HepG2 (cell line): ENCODE results near the gene ASXL1. TPM values are rescaled to one million over a fixed set of nuclear protein-coding genes. Genes with fewer than 3 reads are reported as not detected.

Source experiments
- ATAC-seq: fragments of 200-7000 bp; cut with Tn5 transposase; 3 replicates; pipeline ENCODE4 v1.9.1; 2020; ENCODE audit warnings: mild to moderate bottlenecking, moderate library complexity
- BruUV-seq: library from RNA; stranded (reverse); fragments of 400-500 nt; replicated peaks from 2 replicates; lab custom pipeline; 2021; lab: Mats Ljungman, UMichigan
- CTCF ChIA-PET: fragments of 300-600 bp; formaldehyde crosslinking; extraction: SDS; loops from one replicate; lab custom pipeline; 2021; ENCODE audit warnings: low total read pairs, inconsistent platforms, low intra/inter-chr PET ratio; lab: Yijun Ruan, JAX
- POLR2A ChIA-PET: fragments of 350-600 bp; sonication (Branson Sonifier 250); formaldehyde crosslinking; loops from one replicate; lab custom pipeline; 2020; ENCODE audit warnings: antibody characterized with exemption, inconsistent platforms; lab: Yijun Ruan, JAX
- DNase-seq: peaks from one replicate; pipeline ENCODE4 v3.0.0-alpha.2; 2015; ENCODE audit warnings: low spot score
- FAIRE-seq: peaks from 3 replicates; lab custom pipeline; 2011; peaks lifted over from hg19 to GRCh38; lab: Jason Lieb, UNC
- H2AFZ ChIP-seq: one replicate; pipeline ENCODE4 v1.6.1; 2011; ENCODE audit warnings: low read length, inconsistent platforms
- H3K27ac ChIP-seq: fragments of 300-600 bp; 3 replicates; pipeline ENCODE4 v1.8.0; 2011; ENCODE audit warnings: mixed run types, mild to moderate bottlenecking, mixed read lengths, low read length, inconsistent platforms; ENCODE audit not compliant: insufficient read depth; ENCODE audit errors: extremely low read length
- H3K27me3 ChIP-seq, 2 experiments: fragments of 200-600 bp in 1 of 2; 2 replicates in 1 of 2; 3 replicates in 1 of 2; pipeline versions ENCODE4 v1.6.0 to v1.8.0; 2011; ENCODE audit warnings: low read length in 2 of 2, mild to moderate bottlenecking in 2 of 2, moderate library complexity in 2 of 2, inconsistent platforms in 1 of 2; ENCODE audit not compliant: insufficient read depth in 2 of 2, control insufficient read depth in 1 of 2
- H3K36me3 ChIP-seq, 2 experiments: fragments of 200-600 bp in 1 of 2; replicated peaks in 1 of 2; 2 replicates in 1 of 2; 3 replicates in 1 of 2; pipeline versions ENCODE4 v1.5.1 to v1.8.0; 2011; ENCODE audit warnings: low read length in 2 of 2, inconsistent platforms in 1 of 2; ENCODE audit not compliant: insufficient read depth in 2 of 2, control insufficient read depth in 1 of 2
- H3K4me1 ChIP-seq: 2 replicates; pipeline ENCODE4 v1.5.1; 2012; ENCODE audit warnings: low read length, inconsistent platforms; ENCODE audit not compliant: insufficient read depth
- H3K4me2 ChIP-seq: 2 replicates; pipeline ENCODE4 v1.6.0; 2011; ENCODE audit warnings: low read depth, low read length, inconsistent platforms
- H3K4me3 ChIP-seq, 3 experiments: fragments of 200-600 bp in 1 of 3; sonication (generic), shearing (Covaris generic) in 1 of 3; replicated peaks in 1 of 3; 2 replicates each; pipeline ENCODE4 v1.5.1; 2011 to 2016; ENCODE audit warnings: low read length in 3 of 3, inconsistent platforms in 2 of 3, low read depth in 2 of 3, mild to moderate bottlenecking in 2 of 3, control low read depth in 1 of 3, mixed read lengths in 1 of 3; ENCODE audit not compliant: insufficient read depth in 1 of 3
- H3K79me2 ChIP-seq: one replicate; pipeline ENCODE4 v1.6.1; 2011; ENCODE audit warnings: low read length, inconsistent platforms; ENCODE audit not compliant: insufficient read depth
- H3K9ac ChIP-seq: 2 replicates; pipeline ENCODE4 v1.6.0; 2011; ENCODE audit warnings: mild to moderate bottlenecking, low read depth, low read length, inconsistent platforms; ENCODE audit not compliant: insufficient read depth
- H3K9me3 ChIP-seq: 2 replicates; pipeline ENCODE4 v1.5.1; 2012; ENCODE audit warnings: mild to moderate bottlenecking, low read length
- H4K20me1 ChIP-seq: 2 replicates; pipeline ENCODE4 v1.6.0; 2011; ENCODE audit warnings: inconsistent platforms, mild to moderate bottlenecking, low read length, moderate library complexity; ENCODE audit not compliant: insufficient read depth
- CHD2 ChIP-seq: IDR thresholded peaks from 2 replicates; pipeline ENCODE4 v1.6.1; 2011; ENCODE audit warnings: low read depth, low read length, improper control_type of control experiment
- CREM ChIP-seq, 2 experiments: sonication (generic) in 1 of 2; formaldehyde crosslinking in 1 of 2; IDR thresholded peaks; 2 replicates each; pipeline versions ENCODE4 v1.4.0 to v1.6.1; 2016 to 2020; ENCODE audit warnings: antibody characterized with exemption in 1 of 2, mild to moderate bottlenecking in 1 of 2, missing genetic modification reagents in 1 of 2
- DMTF1 ChIP-seq: sonication (generic); formaldehyde crosslinking; IDR thresholded peaks from 2 replicates; pipeline ENCODE4 v1.4.0; 2020; ENCODE audit warnings: mild to moderate bottlenecking, missing genetic modification reagents
- FIP1L1 ChIP-seq: fragments of 200-400 bp; formaldehyde crosslinking; IDR thresholded peaks from 2 replicates; pipeline ENCODE4 v1.6.1; 2018; ENCODE audit warnings: low read depth, mild to moderate bottlenecking, low read length, moderate library complexity, borderline replicate concordance; ENCODE audit not compliant: insufficient read depth
- GATAD1 ChIP-seq: IDR thresholded peaks from 2 replicates; pipeline ENCODE4 v1.6.1; 2016; ENCODE audit warnings: missing genetic modification reagents, missing compliant biosample characterization
- GATAD2A ChIP-seq: IDR thresholded peaks from 2 replicates; pipeline ENCODE4 v1.6.1; 2016
- HMGA1 ChIP-seq: sonication (generic); formaldehyde crosslinking; conservative IDR thresholded peaks from 2 replicates; pipeline ENCODE4 v1.4.0; 2020; ENCODE audit warnings: missing genetic modification reagents
- KAT8 ChIP-seq: IDR thresholded peaks from 2 replicates; pipeline ENCODE4 v1.6.1; 2016; ENCODE audit warnings: missing genetic modification reagents, missing compliant biosample characterization
- KDM1A ChIP-seq: IDR thresholded peaks from 2 replicates; pipeline ENCODE4 v1.6.1; 2016; ENCODE audit warnings: missing compliant biosample characterization
- MIER3 ChIP-seq: IDR thresholded peaks from 2 replicates; pipeline ENCODE4 v1.6.1; 2016; ENCODE audit warnings: missing compliant biosample characterization, borderline replicate concordance
- SMAD1 ChIP-seq: sonication (generic); formaldehyde crosslinking; IDR thresholded peaks from 2 replicates; pipeline ENCODE4 v1.4.0; 2020; ENCODE audit warnings: missing genetic modification reagents, low read depth, mild to moderate bottlenecking, borderline replicate concordance
- SMC3 ChIP-seq: IDR thresholded peaks from 2 replicates; pipeline ENCODE4 v1.6.1; 2011; ENCODE audit warnings: low read length, improper control_type of control experiment
- SP4 ChIP-seq: sonication (generic); formaldehyde crosslinking; IDR thresholded peaks from 2 replicates; pipeline ENCODE4 v1.8.1; 2023; ENCODE audit warnings: mild to moderate bottlenecking, missing genetic modification reagents
- TEAD2 ChIP-seq: sonication (generic); formaldehyde crosslinking; IDR thresholded peaks from 2 replicates; pipeline ENCODE4 v1.9.0; 2021; ENCODE audit warnings: missing genetic modification reagents
- ZBTB3 ChIP-seq: sonication (generic); formaldehyde crosslinking; IDR thresholded peaks from 2 replicates; pipeline ENCODE4 v1.4.0; 2020; ENCODE audit warnings: low read depth, mild to moderate bottlenecking, moderate library complexity, missing genetic modification reagents, borderline replicate concordance
- ZNF24 ChIP-seq: fragments of 450-650 bp; IDR thresholded peaks from 2 replicates; pipeline ENCODE4 v1.6.1; 2017; ENCODE audit warnings: antibody characterized with exemption, mild to moderate bottlenecking
- ZNF546 ChIP-seq: sonication (generic); formaldehyde crosslinking; conservative IDR thresholded peaks from 2 replicates; pipeline ENCODE4 v1.8.1; 2023; ENCODE audit warnings: mild to moderate bottlenecking, missing genetic modification reagents
- ZNF790 ChIP-seq: sonication (generic); formaldehyde crosslinking; IDR thresholded peaks from 2 replicates; pipeline ENCODE4 v1.8.0; 2022; ENCODE audit warnings: missing genetic modification reagents, mild to moderate bottlenecking, borderline replicate concordance
- ZNF891 ChIP-seq: sonication (generic); formaldehyde crosslinking; IDR thresholded peaks from 2 replicates; pipeline ENCODE4 v1.5.0; 2020; ENCODE audit warnings: mild to moderate bottlenecking, missing genetic modification reagents
- WGBS: methylation state at CpG from one replicate; pipeline ENCODE4 v1.1.6; 2017; ENCODE audit warnings: low lambda C conversion rate; 5-methylcytosine and 5-hydroxymethylcytosine counted together
- in situ Hi-C: cut with HindIII; loops from 2 replicates; pipeline ENCODE4 v1.10.0; 2017; ENCODE audit warnings: low pct_unique_long_range_greater_than_20kb; ENCODE audit not compliant: extremely low pct_ligation_motif_present
- intact Hi-C: fragments of 100-400 bp; cut with micrococcal nuclease; formaldehyde crosslinking; loops from one replicate; pipeline ENCODE4 v1.10.0; 2022; ENCODE audit not compliant: unreplicated experiment
- polyA plus RNA-seq, 8 experiments: library from polyadenylated mRNA; depleted of rRNA in 3 of 8; stranded (reverse) in 7 of 8; unstranded in 1 of 8; fragments of >200 nt; fragmentation: Illumina TruSeq in 4 of 8; extraction: Trizol in 4 of 8; gene quantifications; 2 replicates each; pipeline versions ENCODE4 v1.2.1 to v1.2.3, GENCODE V29; 2011 to 2016; ENCODE audit warnings: low read depth in 4 of 8, missing spikeins in 1 of 8, mixed read lengths in 1 of 8; ENCODE audit not compliant: insufficient read depth in 1 of 8
- total RNA-seq, 5 experiments: library from RNA; depleted of rRNA; stranded (reverse); fragments of >200 nt; fragmentation: Illumina TruSeq; extraction: Trizol; gene quantifications; 2 replicates each; pipeline ENCODE4 v1.2.3, GENCODE V29; 2016; ENCODE audit warnings: low read depth in 1 of 5
- TF ChIP-seq, protein P1 (sequence below): sonication (generic); formaldehyde crosslinking; IDR thresholded peaks from 2 replicates; pipeline ENCODE4 v1.4.0; 2020; ENCODE audit warnings: missing genetic modification reagents

ASXL1 gene
- total and polyA plus RNA-seq, 2 of the 13 experiments (the other 11 are each of a cell fraction or from before 2014, with no cell fraction given): 62.1 to 74.8 TPM

GRCh38 chr20:32354592-32355416, 3.3 kb upstream of the ASXL1 start:
- ATAC-seq: peak; percentile 16
- in situ Hi-C loops: no loop called here
- ChIA-PET POLR2A (interaction anchor here (0.9 to 5.3 kb wide), 4 partner anchors 9 to 65 kb away, joined by 3 to 36 read pairs (median 10); no protein-coding TSS in a partner anchor), CTCF (interaction anchor here (1.1 kb wide), 1 partner anchor 18 kb away, joined by 5 read pairs; no protein-coding TSS in a partner anchor)
- Histone ChIP-seq H3K27ac (peak overlapping the region; percentile 53), H3K27me3 (no peaks in the 10 kb centered on the region; a peak in 1 of 5 replicates), H3K36me3 (no peaks in the 10 kb centered on the region), H3K9ac (peak overlapping the region; percentile 42), H3K79me2 (peaks cover 14% of the 10 kb centered on the region), H2AFZ (no peak overlapping the region), H3K9me3 (no peaks in the 10 kb centered on the region), H3K4me3 (peak overlapping the region in 2 of 3 experiments; percentile 8 to 13; a peak in 2 of 6 replicates), H4K20me1 (peaks cover 10% of the 10 kb centered on the region), H3K4me1 (peaks cover 53% of the 10 kb centered on the region), H3K4me2 (peak overlapping the region; percentile 90)
- peak; percentile 74 for FAIRE-seq
- intact Hi-C loops: loop anchor here (2.0 to 5.0 kb wide), 3 partner anchors 16 to 127 kb away; partner anchors contain the start of gene KIF3B
- peak; percentile 93 for DNase-seq
- 8% methylated on average over 2 of the region's 2 CpGs for WGBS
- no TSS peak for BruUV-seq
- TF ChIP-seq SP4 (no peak), HMGA1 (CRISPR knock-in tag) (no peak), ZNF24 (no peak), GATAD1 (CRISPR knock-in tag) (no peak), SMAD1 (CRISPR knock-in tag) (no peak), CREM (IDR thresholded peaks at IDR 0.05) (peak; percentile 50; the same call in 1 of the 2 replicates), CREM (CRISPR knock-in tag; IDR thresholded peaks at IDR 0.05) (no peak), ZNF546 (CRISPR knock-in tag) (no peak), KAT8 (CRISPR knock-in tag) (peak; percentile 77), KDM1A (peak; percentile 34; the same call in 1 of the 2 replicates), ZBTB3 (CRISPR knock-in tag) (no peak), SMC3 (peak; percentile 20; the same call in 1 of the 2 replicates), CHD2 (no peak), MIER3 (CRISPR knock-in tag) (no peak; the same call in 1 of the 2 replicates), ZNF891 (CRISPR knock-in tag) (no peak), DMTF1 (no peak), ZNF790 (peak; percentile 55; the same call in 1 of the 2 replicates), GATAD2A (CRISPR knock-in tag) (peak; percentile 78), TEAD2 (CRISPR knock-in tag) (no peak), FIP1L1 (no peak)
- TF ChIP-seq, protein P1, sequence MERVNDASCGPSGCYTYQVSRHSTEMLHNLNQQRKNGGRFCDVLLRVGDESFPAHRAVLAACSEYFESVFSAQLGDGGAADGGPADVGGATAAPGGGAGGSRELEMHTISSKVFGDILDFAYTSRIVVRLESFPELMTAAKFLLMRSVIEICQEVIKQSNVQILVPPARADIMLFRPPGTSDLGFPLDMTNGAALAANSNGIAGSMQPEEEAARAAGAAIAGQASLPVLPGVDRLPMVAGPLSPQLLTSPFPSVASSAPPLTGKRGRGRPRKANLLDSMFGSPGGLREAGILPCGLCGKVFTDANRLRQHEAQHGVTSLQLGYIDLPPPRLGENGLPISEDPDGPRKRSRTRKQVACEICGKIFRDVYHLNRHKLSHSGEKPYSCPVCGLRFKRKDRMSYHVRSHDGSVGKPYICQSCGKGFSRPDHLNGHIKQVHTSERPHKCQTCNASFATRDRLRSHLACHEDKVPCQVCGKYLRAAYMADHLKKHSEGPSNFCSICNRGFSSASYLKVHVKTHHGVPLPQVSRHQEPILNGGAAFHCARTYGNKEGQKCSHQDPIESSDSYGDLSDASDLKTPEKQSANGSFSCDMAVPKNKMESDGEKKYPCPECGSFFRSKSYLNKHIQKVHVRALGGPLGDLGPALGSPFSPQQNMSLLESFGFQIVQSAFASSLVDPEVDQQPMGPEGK (CRISPR knock-in tag): no peak
